Occipital lobe (tissue), 2 donors: Measurements from ENCODE around the gene ARNT2. TPM values are rescaled to one million over a fixed set of nuclear protein-coding genes. Genes with fewer than 3 reads are reported as not detected.

Source experiments
- DNase-seq: peaks from one replicate; lab custom pipeline; 2025; lab: John Stamatoyannopoulos, UW
- total RNA-seq: library from RNA; depleted of rRNA; stranded (reverse); fragments of >200 nt; gene quantifications from one replicate; pipeline ENCODE4 v1.2.3, GENCODE V29; 2014

ARNT2 gene
- total RNA-seq, 1 donor from 2014 or later: 56.6 TPM

- DNase-seq: no peak
These were observed 168.2 kb downstream of the ARNT2 start for GRCh38 chr15:80572337-80572736.

GRCh38 chr15:80573606-80574005 lies 169.4 kb downstream of the ARNT2 start:
- DNase-seq: no peak

- DNase-seq: no peak
These were observed 170.4 kb downstream of the ARNT2 start for GRCh38 chr15:80574590-80574989.

- DNase-seq: no peak
These were observed 172.4 kb downstream of the ARNT2 start for GRCh38 chr15:80576519-80577090.

- DNase-seq: no peak
These were observed 173.5 kb downstream of the ARNT2 start for GRCh38 chr15:80577552-80578205.

GRCh38 chr15:80578206-80578595 lies 174.0 kb downstream of the ARNT2 start:
- no peak for DNase-seq

- no peak for DNase-seq
These were observed 174.7 kb downstream of the ARNT2 start for GRCh38 chr15:80578871-80579270.

- DNase-seq: no peak
These were observed 175.4 kb downstream of the ARNT2 start for GRCh38 chr15:80579611-80580010.

GRCh38 chr15:80580106-80580505 lies 175.9 kb downstream of the ARNT2 start:
- DNase-seq: no peak

- DNase-seq: no peak
These were observed 176.5 kb downstream of the ARNT2 start for GRCh38 chr15:80580536-80581260.

GRCh38 chr15:80581976-80582375 lies 177.8 kb downstream of the ARNT2 start:
- DNase-seq: no peak

- no peak for DNase-seq
These were observed 178.7 kb downstream of the ARNT2 start for GRCh38 chr15:80582816-80583423.

GRCh38 chr15:80584561-80584964 lies 180.4 kb downstream of the ARNT2 start:
- DNase-seq: no peak

GRCh38 chr15:80584973-80585525 lies 180.9 kb downstream of the ARNT2 start:
- no peak for DNase-seq

GRCh38 chr15:80585544-80586018 lies 181.4 kb downstream of the ARNT2 start:
- DNase-seq: no peak

- no peak for DNase-seq
These were observed 182.0 kb downstream of the ARNT2 start for GRCh38 chr15:80586161-80586560.

- no peak for DNase-seq
These were observed 182.8 kb downstream of the ARNT2 start for GRCh38 chr15:80587007-80587406.

- no peak for DNase-seq
These were observed 183.8 kb downstream of the ARNT2 start for GRCh38 chr15:80587816-80588456.

- no peak for DNase-seq
These were observed 184.6 kb downstream of the ARNT2 start for GRCh38 chr15:80588801-80589200.

GRCh38 chr15:80590761-80591355 lies 186.7 kb downstream of the ARNT2 start:
- no peak for DNase-seq

GRCh38 chr15:80591471-80591870 lies 187.3 kb downstream of the ARNT2 start:
- DNase-seq: no peak
